ENCODE results near the gene LYZL6.

DNA sequence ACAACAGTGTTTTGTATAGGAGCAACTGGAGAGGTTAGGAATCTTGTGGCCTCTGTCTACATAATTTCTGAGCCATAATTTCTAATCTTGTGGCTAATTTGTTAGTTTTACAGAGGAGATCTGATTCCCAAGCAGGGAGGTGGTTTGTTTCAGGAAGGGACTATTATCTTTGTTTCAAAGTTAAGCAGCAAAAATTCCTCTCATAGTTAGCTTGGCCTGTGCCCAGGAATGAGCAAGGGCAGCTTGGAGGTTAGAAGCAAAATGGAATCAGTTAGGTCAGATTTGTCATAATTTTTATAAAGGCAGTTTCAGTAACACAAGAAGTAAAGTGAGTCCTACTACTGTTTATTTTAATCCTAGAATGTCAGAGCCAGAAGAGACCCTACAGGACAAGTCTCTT is 10.9 kb downstream of the LYZL6 start:
- TF ChIP-seq, protein P1, sequence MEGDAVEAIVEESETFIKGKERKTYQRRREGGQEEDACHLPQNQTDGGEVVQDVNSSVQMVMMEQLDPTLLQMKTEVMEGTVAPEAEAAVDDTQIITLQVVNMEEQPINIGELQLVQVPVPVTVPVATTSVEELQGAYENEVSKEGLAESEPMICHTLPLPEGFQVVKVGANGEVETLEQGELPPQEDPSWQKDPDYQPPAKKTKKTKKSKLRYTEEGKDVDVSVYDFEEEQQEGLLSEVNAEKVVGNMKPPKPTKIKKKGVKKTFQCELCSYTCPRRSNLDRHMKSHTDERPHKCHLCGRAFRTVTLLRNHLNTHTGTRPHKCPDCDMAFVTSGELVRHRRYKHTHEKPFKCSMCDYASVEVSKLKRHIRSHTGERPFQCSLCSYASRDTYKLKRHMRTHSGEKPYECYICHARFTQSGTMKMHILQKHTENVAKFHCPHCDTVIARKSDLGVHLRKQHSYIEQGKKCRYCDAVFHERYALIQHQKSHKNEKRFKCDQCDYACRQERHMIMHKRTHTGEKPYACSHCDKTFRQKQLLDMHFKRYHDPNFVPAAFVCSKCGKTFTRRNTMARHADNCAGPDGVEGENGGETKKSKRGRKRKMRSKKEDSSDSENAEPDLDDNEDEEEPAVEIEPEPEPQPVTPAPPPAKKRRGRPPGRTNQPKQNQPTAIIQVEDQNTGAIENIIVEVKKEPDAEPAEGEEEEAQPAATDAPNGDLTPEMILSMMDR (IDR thresholded peaks at IDR 0.05), result no peak
- TF ChIP-seq EP300 (IDR thresholded peaks at IDR 0.05), result no peak
- TF ChIP-seq POLR2AphosphoS5 (IDR thresholded peaks at IDR 0.05), result no peak

Measured in esophagus muscularis mucosa (tissue), 4 donors.